Cerebellar nuclear complex (tissue), 1 donor: Measurements from ENCODE around the gene ESRRA.
A peak's percentile ranks its signal among the peaks of the same experiment; 100 is the strongest.

Source experiments
- DNase-seq, 2 experiments: peaks; one replicate each; lab custom pipeline; 2025; lab: John Stamatoyannopoulos, UW

Gene ESRRA

GRCh38 chr11:64331569-64332371 is 26.4 kb downstream of the ESRRA start:
- DNase-seq = no peak

- no peak for DNase-seq
Measured at GRCh38 chr11:64333556-64333955, 28.2 kb downstream of the ESRRA start.

- no peak for DNase-seq
Measured at GRCh38 chr11:64334764-64335735, 29.7 kb downstream of the ESRRA start.

GRCh38 chr11:64337538-64338249 is 32.4 kb downstream of the ESRRA start:
- DNase-seq = no peak

GRCh38 chr11:64338716-64339115 is 33.4 kb downstream of the ESRRA start:
- no peak for DNase-seq

- DNase-seq = no peak
Measured at GRCh38 chr11:64339286-64339685, 34.0 kb downstream of the ESRRA start.

GRCh38 chr11:64339754-64340408 is 34.6 kb downstream of the ESRRA start, which contains the start of gene CCDC88B:
Gene CCDC88B, plus strand, starts transcription at chr11:64340204. Its CDS starts 63 bp downstream, at chr11:64340267.
- DNase-seq = no peak

- DNase-seq = no peak
Measured at GRCh38 chr11:64340671-64341335, 35.5 kb downstream of the ESRRA start.

- DNase-seq = no peak
Measured at GRCh38 chr11:64341429-64341828, 36.1 kb downstream of the ESRRA start.

- DNase-seq = peak in 1 of 2 experiments; percentile 60
Measured at GRCh38 chr11:64341851-64342791, 36.8 kb downstream of the ESRRA start.

- no peak for DNase-seq
Measured at GRCh38 chr11:64342869-64343745, 37.8 kb downstream of the ESRRA start.

- no peak for DNase-seq
Measured at GRCh38 chr11:64343767-64344559, 38.6 kb downstream of the ESRRA start.

GRCh38 chr11:64344787-64345186 is 39.5 kb downstream of the ESRRA start:
- no peak for DNase-seq

GRCh38 chr11:64347193-64347867 is 42.0 kb downstream of the ESRRA start:
- no peak for DNase-seq

- DNase-seq = peak in 1 of 2 experiments; percentile 47
Measured at GRCh38 chr11:64348383-64349024, 43.2 kb downstream of the ESRRA start.

GRCh38 chr11:64349025-64349387 is 43.7 kb downstream of the ESRRA start:
- DNase-seq = no peak

GRCh38 chr11:64349404-64349803 is 44.1 kb downstream of the ESRRA start:
- DNase-seq = no peak
